NCI-H748 treated with DMSO at 0.1 percent for 48 hours (cell line): ENCODE measurements around the gene EEF1AKMT1.

ENCODE experiments used
- DNase-seq: peaks from one replicate; lab custom pipeline; 2025; lab: John Stamatoyannopoulos, UW

The EEF1AKMT1 gene

GRCh38 chr13:20718958-20719566 lies 54.7 kb downstream of the EEF1AKMT1 start:
- DNase-seq, result no peak

GRCh38 chr13:20717581-20718542 lies 55.9 kb downstream of the EEF1AKMT1 start:
- no peak for DNase-seq

DNA sequence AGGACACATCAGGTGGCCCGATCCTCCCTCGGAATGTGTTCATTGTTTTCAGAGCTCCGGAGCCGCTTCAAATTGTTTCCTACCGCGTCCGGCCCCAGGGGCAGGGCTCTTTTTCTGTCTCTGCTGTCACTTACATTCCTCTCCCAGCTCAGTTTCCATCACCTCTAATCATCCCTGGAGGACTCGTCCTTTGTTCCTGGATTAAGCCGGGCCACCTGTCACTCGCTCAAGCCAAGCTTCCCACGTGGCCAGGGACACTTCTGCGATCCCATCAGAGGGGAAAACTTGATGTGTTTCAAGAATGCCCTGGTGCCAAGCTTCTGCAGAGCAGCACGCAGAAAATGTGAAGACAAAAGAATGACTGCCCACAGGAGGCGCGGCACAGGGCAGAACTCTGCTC lies 56.8 kb downstream of the EEF1AKMT1 start:
- no peak for DNase-seq

DNA sequence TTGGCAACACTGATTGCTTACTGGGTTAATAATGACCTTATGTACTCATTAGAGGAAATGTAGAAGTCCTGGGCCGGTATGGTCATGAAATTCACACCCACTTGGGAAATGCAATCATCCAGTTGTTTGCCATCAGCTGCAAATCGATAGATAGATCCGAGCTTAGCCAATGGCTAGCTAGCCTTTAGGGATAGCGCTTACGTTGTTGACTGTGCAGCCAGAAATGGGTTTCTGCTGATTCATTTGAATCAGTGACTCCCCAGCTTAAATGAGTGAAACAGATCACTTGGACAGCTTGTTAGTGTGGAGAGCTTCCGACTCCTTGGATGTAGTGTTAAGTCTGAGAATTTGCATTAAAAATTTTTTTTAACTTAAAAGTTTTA lies 58.4 kb downstream of the EEF1AKMT1 start:
- no peak for DNase-seq

GRCh38 chr13:20714563-20715329 lies 59.0 kb downstream of the EEF1AKMT1 start:
- no peak for DNase-seq

DNA sequence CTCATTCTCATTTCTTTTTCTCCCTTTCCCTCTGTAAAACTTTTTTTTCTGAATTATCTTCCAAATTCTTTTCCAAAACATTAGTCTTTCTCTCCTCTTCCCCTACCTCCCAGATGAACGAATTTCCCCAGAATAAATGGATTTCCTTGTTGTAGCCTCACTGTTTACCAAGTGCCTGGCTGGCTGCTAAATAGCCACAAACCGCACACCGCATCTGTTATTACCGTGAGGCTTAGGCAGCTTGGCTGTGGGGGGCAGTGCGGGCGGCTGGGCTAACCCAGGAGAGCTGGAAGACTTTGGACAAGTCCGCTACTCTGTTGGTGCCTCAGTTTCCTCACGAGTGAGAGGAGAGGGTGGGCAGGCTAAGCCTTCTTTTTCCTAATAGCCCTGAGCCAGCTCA lies 59.6 kb downstream of the EEF1AKMT1 start:
- DNase-seq, result no peak

DNA sequence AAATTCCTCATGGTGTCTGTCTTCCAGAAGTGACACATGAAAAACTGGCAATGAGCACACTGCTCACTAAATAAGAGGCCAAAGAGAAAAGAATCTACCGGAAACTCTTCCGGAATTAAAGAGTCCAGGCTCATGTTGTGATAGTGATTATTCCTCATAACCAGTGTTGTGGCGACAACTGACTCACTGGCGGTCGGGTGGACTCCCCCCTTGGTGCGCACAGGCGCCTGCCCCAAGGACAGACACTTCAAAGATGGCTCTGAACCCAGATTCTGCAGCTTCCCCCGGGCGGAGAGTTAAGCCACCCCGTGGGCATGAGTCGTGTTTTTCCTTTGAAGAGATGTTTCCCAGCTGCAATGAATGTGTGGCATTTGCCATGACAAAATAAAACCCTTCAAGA lies 60.0 kb downstream of the EEF1AKMT1 start:
- no peak for DNase-seq

DNA sequence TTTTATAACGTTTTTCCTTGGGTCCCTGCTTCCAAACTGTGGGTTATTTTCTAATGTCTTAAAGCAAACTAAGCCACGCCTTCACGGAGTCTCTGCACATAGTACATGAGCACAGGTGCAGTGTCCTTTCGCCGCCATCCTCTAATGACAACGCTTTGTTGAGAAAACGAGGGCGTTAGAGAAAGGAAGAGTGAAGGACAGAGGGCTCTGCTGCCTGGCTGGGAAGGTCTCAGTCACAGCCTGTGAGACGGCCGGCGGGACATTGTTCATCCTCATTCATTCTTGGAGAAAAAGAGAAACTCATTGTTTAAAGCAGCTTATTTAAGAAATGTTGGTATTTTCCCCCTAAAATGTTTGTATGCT lies 60.8 kb downstream of the EEF1AKMT1 start:
- no peak for DNase-seq

GRCh38 chr13:20711301-20712044 lies 62.3 kb downstream of the EEF1AKMT1 start:
- no peak for DNase-seq

GRCh38 chr13:20709782-20710181 lies 64.0 kb downstream of the EEF1AKMT1 start:
- no peak for DNase-seq

- DNase-seq, result no peak
Measured at GRCh38 chr13:20709369-20709768, 64.4 kb downstream of the EEF1AKMT1 start.

DNA sequence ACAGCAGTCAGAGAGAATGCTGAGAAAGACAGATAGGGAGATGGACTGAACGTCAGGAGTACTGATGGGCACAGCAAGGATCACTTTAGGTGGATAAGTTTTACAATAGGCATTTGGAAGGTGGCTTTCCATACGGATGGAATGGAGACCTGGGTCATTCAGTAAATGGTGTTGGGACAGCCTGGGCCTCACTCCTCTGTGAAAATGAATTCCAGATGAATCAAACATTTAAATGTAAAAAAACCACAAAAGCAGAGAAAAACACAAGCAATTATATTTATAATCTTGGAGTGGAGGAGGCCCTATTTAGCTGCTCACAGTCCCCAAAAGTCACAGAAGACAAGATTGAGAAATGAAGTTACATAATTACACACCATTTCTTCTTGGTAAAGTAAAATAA lies 65.5 kb downstream of the EEF1AKMT1 start:
- no peak for DNase-seq

GRCh38 chr13:20706661-20707060 lies 67.1 kb downstream of the EEF1AKMT1 start:
- no peak for DNase-seq

DNA sequence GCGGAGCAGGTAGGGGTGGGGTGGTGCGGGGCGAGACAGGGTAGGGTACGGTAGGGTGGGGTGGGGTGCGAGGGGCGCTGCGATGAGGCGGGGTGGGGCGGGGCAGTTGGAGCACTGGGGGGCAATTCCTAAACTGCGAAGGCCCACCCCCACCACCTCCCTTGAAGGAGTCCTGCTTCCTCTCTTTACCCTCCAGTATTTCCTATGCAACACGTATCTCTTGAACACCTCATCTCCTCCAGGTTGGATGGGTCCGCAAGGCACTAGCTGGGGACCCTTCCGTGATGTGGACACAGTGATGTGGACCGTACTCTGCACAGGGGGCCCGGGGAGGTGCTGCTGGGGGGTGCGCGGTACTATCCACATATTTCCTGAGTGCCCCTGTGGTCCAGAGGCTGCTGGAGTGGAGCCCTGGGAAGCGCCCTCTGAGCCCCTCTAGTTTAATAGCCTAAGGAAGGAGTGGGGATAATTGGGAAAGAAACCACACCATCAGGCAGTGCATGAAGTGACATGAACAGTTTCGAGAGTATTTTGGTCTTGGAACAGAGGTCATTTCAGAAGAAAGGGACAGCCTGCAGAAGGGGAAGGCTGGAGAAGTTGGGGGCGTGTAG lies 69.2 kb downstream of the EEF1AKMT1 start:
- peak; percentile 64 for DNase-seq

- DNase-seq, result peak; percentile 81
Measured at GRCh38 chr13:20703780-20704458, 69.8 kb downstream of the EEF1AKMT1 start.

DNA sequence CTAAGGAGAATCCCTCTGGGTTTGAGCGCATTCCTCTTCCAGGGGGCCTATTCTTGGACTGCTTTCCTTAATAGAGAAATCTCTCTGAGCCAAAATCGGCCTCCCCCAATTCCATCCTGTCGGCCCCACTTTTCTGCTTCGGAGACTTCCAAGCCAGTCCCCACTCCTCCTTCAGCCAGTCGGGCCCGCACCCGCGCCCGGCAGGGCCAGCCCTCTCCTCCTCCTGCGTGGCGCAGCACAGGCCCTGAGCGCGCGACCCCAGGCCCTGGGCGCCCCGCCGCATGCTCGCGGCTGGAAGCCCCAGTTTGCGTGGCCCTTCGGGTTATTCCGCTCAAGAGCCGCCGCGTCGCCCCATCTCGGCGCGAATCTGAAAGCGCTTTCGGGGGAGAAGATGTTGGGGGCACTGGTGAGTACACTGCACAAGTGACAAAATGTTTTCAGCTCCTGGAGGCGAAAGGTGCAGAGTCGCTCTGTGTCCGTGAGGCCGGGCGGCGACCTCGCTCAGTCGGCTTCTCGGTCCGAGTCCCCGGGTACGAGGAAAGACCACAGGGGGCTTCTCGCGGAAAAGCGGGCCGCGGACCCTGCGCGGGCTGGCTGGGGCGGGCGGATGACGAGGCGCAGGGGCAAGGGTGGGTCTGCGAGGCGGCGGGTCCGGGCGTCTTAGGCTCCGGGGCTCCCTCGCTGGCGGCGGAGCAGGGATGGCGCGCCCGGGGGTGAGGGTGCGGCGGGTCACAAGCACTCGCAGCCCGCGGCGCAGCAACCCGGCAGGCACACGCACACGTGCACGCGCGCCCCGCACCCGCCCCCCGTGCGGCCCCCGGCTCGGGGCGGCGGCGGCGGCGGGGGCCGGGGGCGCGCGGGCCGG lies 70.6 kb downstream of the EEF1AKMT1 start, which contains the start of gene IL17D:
IL17D (plus strand) TSS at position 785 of the 865 bp plus-strand sequence. CDS start 303 bp downstream, outside the sequence.
- peak; percentile 66 for DNase-seq

DNA sequence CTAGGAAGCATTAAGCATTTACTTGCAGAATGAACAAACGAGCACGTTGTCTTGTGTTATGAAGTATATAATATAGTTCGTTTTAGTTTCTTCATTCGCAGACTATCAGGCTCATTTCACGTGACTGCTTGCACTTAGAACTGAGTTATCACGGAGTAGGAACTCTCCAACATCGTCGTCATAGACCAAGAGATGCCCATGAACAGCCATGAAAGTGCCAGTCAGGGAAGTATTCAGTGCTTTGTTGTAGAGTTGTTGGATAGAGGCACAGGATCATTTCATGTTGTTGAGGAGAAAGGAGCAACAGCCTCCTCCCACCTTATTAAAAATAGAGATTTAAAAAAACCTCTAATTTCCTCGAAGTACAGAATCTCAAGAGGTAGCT lies 71.2 kb downstream of the EEF1AKMT1 start:
- peak; percentile 61 for DNase-seq

DNA sequence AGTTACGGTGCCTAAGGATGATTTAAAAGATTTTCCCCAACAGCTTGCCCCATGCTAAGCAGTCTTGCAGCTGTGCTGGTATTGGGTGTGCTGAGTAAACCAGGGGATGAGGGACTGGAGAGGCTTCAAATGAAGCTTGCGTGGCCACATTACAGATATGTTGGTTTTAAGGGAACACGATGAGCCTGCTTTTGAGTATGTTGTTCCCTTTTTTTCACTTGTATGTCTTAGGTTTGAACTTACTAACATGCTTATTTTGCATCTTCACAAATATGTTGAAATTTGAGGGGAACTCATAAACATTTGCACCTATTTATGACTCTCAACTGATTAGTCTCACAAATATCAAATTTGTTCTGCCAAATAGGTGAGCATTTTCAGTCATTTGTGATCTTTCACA lies 72.3 kb downstream of the EEF1AKMT1 start:
- DNase-seq, result no peak

DNA sequence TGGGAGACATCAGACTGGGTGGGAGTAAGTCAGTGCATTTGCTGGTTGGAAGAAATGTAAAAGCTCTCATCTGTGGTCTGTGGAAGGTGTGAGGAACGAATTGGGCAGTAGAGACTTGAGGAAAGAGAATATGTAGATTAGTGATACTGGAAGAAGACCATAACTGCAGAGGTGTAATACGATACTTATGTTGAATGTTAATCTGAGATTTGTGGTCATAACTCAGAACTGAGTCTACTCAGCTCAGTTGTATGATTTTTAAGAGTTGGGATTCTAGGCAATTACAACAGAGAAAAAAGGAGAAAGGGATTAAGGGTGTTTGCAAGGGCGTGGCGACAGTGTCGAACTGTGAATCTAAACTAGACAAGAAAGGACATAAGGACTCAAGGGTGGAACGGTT lies 73.5 kb downstream of the EEF1AKMT1 start:
- no peak for DNase-seq

DNA sequence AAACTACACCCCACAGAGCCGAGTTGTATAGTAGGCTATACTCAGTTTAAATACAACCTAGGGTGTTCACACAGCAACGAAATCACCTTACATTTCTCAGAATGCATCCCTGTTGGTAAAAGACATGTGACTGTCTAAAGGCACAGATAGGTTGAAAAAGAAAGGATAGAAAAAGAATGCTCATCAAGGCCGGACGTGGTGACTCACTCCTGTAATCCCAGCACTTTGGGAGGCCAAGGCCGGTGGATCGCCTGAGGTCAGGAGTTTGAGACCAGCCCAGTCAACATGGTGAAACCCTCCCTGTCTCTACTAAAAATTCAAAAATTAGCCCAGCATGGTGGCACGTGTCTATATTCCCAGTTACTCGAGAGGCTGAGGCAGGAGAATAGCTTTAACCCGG lies 74.0 kb downstream of the EEF1AKMT1 start:
- DNase-seq, result no peak
